ENCODE results near the gene ZNF236. TPM values are rescaled to one million over a fixed set of nuclear protein-coding genes. Genes with fewer than 3 reads are reported as not detected.

ZNF236 gene
- total and polyA plus RNA-seq, 2 donors (not counting 1 experiment from before 2014, with no cell fraction given), result 8.9 to 39.5 TPM

DNA sequence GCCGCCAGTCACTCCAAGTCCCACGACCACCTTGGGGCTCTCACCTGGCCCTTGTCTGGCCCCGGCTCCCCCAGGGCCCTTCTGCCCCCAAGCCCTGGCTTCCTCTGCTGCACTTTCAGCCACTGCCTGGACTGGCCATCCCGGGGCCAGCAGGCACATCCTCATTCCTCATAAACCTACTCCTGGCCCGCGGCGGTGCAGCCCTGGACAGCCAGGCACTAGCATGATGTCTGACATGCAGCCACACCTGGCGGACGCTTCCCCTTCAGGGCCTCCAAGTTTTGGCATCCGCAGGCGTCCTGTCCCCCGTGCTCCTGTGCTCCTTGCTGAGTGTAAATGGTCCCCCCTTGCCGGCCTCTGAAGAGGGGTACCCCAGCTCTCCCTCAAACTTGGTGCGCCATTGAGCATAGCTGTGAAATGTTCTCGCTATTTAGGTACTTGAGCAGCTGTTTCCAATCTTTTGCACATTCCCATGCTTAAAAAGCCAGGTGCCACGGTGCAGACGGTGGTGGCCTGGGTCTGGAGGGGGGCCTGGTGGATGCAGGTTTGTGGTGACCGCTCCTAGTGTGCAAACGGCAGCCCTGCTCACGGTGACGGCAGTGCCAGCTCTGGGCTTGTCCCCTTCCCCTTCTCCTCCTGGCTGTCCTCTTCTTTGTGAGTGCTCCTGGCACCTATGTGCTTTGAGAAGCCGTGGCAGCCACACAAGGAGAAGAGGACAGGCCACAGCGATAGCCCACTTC is 186.4 kb downstream of the ZNF236 start:
- ChIA-PET CTCF (interaction anchor here (0.9 to 1.2 kb wide), 2 partner anchors 9 to 203 kb away, joined by 3 to 8 read pairs; no protein-coding TSS in a partner anchor), POLR2A (no interaction called here)
- H3K4me1 Mint-ChIP-seq, result peaks cover 20% of the 10 kb centered on the region

DNA sequence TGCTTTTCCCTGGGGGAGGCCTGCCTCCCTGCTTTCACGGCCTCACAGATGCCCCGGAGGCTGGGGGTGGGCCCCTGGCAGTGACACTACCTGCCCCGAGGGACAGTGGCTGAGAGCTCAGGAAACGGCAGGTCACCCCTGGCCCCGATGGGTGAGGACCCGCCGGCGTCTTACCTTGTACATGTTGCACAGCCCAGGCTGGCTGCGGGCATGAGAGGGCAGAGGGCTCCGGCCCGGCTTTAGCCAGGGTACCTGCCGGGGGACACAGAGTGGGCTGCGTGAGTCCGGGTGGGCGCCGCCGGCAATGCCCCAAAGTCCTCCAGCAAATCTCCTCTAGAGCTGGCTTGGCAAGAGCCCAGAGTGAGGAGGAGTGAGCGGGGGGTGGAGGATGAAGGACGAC is 187.3 kb downstream of the ZNF236 start:
- H4K20me1 ChIP-seq (ENCODE audit: control insufficient read depth, insufficient read depth, low read length, poor library complexity, severe bottlenecking), result peaks cover 32% of the 10 kb centered on the region
- intact Hi-C loops (cut with micrococcal nuclease), result no loop called here
- Mint-ChIP-seq H3K27me3 (no peaks in the 10 kb centered on the region), H3K9me3 (ENCODE audit: insufficient read depth) (no peaks in the 10 kb centered on the region), H3K4me3 (no peak overlapping the region), H3K4me1 (peaks cover 14% of the 10 kb centered on the region), H3K27ac (no peak overlapping the region)
- ChIA-PET CTCF (interaction anchor here (1.2 kb wide), 1 partner anchor 10 kb away, joined by 8 read pairs; no protein-coding TSS in a partner anchor), POLR2A (no interaction called here)
- DNase-seq (no peak), ATAC-seq (ENCODE audit: low read depth) (no peak)
- no peak overlapping the region for H3K4me2 ChIP-seq (replicated peaks; ENCODE audit: low read depth, low read length, poor library complexity, severe bottlenecking)
- no peak overlapping the region for H3K27ac ChIP-seq (ENCODE audit: low read length in 2 of 2)
- no peak overlapping the region for H2AFZ ChIP-seq (ENCODE audit: insufficient read depth, low read depth, low read length, poor library complexity, severe bottlenecking)
- no peaks in the 10 kb centered on the region for H3K27me3 ChIP-seq (replicated peaks in 1 of 4; ENCODE audit: control extremely low read depth in 1 of 4, control insufficient read depth in 3 of 4, insufficient read depth in 4 of 4, low read length in 3 of 4)
- H3K36me3 ChIP-seq (replicated peaks in 1 of 2; ENCODE audit: control extremely low read depth in 1 of 2, control insufficient read depth in 1 of 2, extremely low read depth in 1 of 2, insufficient read depth in 2 of 2, low read length in 1 of 2), result peaks cover 10 to 41% of the 10 kb centered on the region in 2 experiments
- TF ChIP-seq, protein P1, sequence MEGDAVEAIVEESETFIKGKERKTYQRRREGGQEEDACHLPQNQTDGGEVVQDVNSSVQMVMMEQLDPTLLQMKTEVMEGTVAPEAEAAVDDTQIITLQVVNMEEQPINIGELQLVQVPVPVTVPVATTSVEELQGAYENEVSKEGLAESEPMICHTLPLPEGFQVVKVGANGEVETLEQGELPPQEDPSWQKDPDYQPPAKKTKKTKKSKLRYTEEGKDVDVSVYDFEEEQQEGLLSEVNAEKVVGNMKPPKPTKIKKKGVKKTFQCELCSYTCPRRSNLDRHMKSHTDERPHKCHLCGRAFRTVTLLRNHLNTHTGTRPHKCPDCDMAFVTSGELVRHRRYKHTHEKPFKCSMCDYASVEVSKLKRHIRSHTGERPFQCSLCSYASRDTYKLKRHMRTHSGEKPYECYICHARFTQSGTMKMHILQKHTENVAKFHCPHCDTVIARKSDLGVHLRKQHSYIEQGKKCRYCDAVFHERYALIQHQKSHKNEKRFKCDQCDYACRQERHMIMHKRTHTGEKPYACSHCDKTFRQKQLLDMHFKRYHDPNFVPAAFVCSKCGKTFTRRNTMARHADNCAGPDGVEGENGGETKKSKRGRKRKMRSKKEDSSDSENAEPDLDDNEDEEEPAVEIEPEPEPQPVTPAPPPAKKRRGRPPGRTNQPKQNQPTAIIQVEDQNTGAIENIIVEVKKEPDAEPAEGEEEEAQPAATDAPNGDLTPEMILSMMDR (IDR thresholded peaks at IDR 0.05), result no peak
- TF ChIP-seq EZH2 (IDR thresholded peaks at IDR 0.05; ENCODE audit: borderline replicate concordance, insufficient read depth, low read depth, low read length, poor library complexity, severe bottlenecking), result no peak
- H3K9ac ChIP-seq (ENCODE audit: low read length), result no peak overlapping the region
- H3K4me1 ChIP-seq (ENCODE audit: control insufficient read depth in 2 of 2, insufficient read depth in 2 of 2, low read length in 2 of 2), result peaks cover 6 to 8% of the 10 kb centered on the region in 2 donors
- H3K4me3 ChIP-seq (ENCODE audit: control extremely low read depth in 1 of 5, extremely low read depth in 1 of 5, insufficient read depth in 1 of 5, low read depth in 2 of 5, low read length in 4 of 5), result no peak overlapping the region
- peaks cover 7% of the 10 kb centered on the region for H3K79me2 ChIP-seq (ENCODE audit: control insufficient read depth, insufficient read depth, low read length)
- H3K9me3 ChIP-seq (ENCODE audit: control extremely low read depth in 1 of 3, control insufficient read depth in 2 of 3, insufficient read depth in 1 of 3, low read length in 2 of 3), result no peaks in the 10 kb centered on the region
- whole genome bisulfite sequencing (ENCODE audit: insufficient coverage), result 61% methylated on average over 16 of the region's 19 CpGs

More for the DNA sequence above, 186.4 kb downstream of the ZNF236 start:
- H3K36me3 ChIP-seq (replicated peaks in 1 of 2; ENCODE audit: control extremely low read depth in 1 of 2, control insufficient read depth in 1 of 2, extremely low read depth in 1 of 2, insufficient read depth in 2 of 2, low read length in 1 of 2), result peaks cover 7 to 40% of the 10 kb centered on the region in 2 experiments
- H3K27ac ChIP-seq (ENCODE audit: low read length in 2 of 2), result no peak overlapping the region
- H3K27me3 ChIP-seq (replicated peaks in 1 of 4; ENCODE audit: control extremely low read depth in 1 of 4, control insufficient read depth in 3 of 4, insufficient read depth in 4 of 4, low read length in 3 of 4), result no peaks in the 10 kb centered on the region
- no peak overlapping the region for H2AFZ ChIP-seq (ENCODE audit: insufficient read depth, low read depth, low read length, poor library complexity, severe bottlenecking)
- ATAC-seq (ENCODE audit: low read depth) (no peak), DNase-seq (no peak)
- H3K4me3 ChIP-seq (ENCODE audit: control extremely low read depth in 1 of 5, extremely low read depth in 1 of 5, insufficient read depth in 1 of 5, low read depth in 2 of 5, low read length in 4 of 5), result no peak overlapping the region
- Mint-ChIP-seq H3K9me3 (ENCODE audit: insufficient read depth) (no peaks in the 10 kb centered on the region), H3K27me3 (no peaks in the 10 kb centered on the region), H3K4me3 (no peak overlapping the region), H3K27ac (no peak overlapping the region)
- H3K9ac ChIP-seq (ENCODE audit: low read length), result no peak overlapping the region
- H3K4me1 ChIP-seq (ENCODE audit: control insufficient read depth in 2 of 2, insufficient read depth in 2 of 2, low read length in 2 of 2), result peaks cover 12 to 15% of the 10 kb centered on the region in 2 donors
- TF ChIP-seq, protein P1 (IDR thresholded peaks at IDR 0.05), result no peak
- no peak for TF ChIP-seq EZH2 (IDR thresholded peaks at IDR 0.05; ENCODE audit: borderline replicate concordance, insufficient read depth, low read depth, low read length, poor library complexity, severe bottlenecking)
- no peaks in the 10 kb centered on the region for H3K9me3 ChIP-seq (ENCODE audit: control extremely low read depth in 1 of 3, control insufficient read depth in 2 of 3, insufficient read depth in 1 of 3, low read length in 2 of 3)
- no peak overlapping the region for H3K4me2 ChIP-seq (replicated peaks; ENCODE audit: low read depth, low read length, poor library complexity, severe bottlenecking)
- peaks cover 3% of the 10 kb centered on the region for H3K79me2 ChIP-seq (ENCODE audit: control insufficient read depth, insufficient read depth, low read length)
- peaks cover 23% of the 10 kb centered on the region for H4K20me1 ChIP-seq (ENCODE audit: control insufficient read depth, insufficient read depth, low read length, poor library complexity, severe bottlenecking)
- intact Hi-C loops (cut with micrococcal nuclease), result no loop called here
- WGBS (ENCODE audit: insufficient coverage), result 93% methylated on average over 18 of the region's 23 CpGs
